ENCODE data around the gene COMMD7.

Gene COMMD7

DNA sequence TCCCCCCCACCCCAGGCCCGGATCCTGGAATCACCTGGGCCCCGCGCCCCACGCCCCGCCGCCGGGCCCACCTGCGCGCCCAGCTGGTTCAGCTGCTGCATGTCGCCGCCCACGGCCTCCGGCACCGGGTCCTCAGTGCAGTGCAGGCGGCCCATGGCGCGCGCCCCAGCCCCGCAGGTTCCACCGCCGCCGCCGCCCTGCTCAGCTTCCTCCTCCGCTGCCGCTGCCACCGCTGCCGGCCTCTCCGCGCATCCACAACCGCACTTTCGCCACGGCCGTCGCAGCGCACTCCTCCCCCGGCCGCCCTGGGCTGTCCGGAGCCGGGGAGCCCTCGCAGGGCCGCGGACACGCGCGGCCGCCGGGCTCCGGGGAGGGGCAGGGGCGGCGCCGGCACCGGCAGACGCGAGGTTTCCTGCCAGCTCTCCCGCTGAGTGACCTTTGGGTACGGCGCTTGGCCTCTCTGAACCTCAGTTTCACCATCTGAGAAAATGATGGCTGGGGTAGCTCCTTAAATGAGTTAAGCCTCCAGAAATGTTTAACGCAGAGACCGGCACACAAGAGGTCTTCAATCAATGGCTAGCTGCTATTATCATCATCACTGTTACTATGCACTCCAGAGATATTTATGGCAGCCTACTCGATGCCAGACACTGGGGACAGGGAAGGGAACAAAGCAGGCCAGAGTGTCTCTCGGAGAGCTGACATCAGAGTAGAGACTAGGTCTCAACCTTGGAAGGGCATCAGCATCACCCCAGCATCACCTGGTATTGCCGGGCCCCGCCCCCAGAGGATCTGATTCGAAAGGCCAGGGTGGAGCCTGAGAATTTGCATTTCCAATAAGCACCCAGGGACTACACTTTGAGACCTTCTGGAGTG is at the start of gene COMMD7:
Gene COMMD7 (minus strand): TSS at position 231 of the 876 bp plus-strand sequence. CDS start 76 bp downstream, at position 155.
- in situ Hi-C loops (cut with HindIII; ENCODE audit: low pct_ligation_motif_present, low sequenced_read_pairs): no loop called here
- DNase-seq: peak; percentile 22
- no peaks in the 10 kb centered on the region for H3K27me3 ChIP-seq (replicated peaks)
- peak within 1 kb of the TSS; percentile 75 for H3K4me3 ChIP-seq (ENCODE audit: low read depth, low read length)
- no peaks in the 10 kb centered on the region for H3K36me3 ChIP-seq (replicated peaks)
- TF ChIP-seq, protein P1, sequence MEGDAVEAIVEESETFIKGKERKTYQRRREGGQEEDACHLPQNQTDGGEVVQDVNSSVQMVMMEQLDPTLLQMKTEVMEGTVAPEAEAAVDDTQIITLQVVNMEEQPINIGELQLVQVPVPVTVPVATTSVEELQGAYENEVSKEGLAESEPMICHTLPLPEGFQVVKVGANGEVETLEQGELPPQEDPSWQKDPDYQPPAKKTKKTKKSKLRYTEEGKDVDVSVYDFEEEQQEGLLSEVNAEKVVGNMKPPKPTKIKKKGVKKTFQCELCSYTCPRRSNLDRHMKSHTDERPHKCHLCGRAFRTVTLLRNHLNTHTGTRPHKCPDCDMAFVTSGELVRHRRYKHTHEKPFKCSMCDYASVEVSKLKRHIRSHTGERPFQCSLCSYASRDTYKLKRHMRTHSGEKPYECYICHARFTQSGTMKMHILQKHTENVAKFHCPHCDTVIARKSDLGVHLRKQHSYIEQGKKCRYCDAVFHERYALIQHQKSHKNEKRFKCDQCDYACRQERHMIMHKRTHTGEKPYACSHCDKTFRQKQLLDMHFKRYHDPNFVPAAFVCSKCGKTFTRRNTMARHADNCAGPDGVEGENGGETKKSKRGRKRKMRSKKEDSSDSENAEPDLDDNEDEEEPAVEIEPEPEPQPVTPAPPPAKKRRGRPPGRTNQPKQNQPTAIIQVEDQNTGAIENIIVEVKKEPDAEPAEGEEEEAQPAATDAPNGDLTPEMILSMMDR (IDR thresholded peaks at IDR 0.05; ENCODE audit: low read depth, low read length, missing control alignments): no peak
- peak within 1 kb of the TSS; percentile 38 for H3K27ac ChIP-seq

DNA sequence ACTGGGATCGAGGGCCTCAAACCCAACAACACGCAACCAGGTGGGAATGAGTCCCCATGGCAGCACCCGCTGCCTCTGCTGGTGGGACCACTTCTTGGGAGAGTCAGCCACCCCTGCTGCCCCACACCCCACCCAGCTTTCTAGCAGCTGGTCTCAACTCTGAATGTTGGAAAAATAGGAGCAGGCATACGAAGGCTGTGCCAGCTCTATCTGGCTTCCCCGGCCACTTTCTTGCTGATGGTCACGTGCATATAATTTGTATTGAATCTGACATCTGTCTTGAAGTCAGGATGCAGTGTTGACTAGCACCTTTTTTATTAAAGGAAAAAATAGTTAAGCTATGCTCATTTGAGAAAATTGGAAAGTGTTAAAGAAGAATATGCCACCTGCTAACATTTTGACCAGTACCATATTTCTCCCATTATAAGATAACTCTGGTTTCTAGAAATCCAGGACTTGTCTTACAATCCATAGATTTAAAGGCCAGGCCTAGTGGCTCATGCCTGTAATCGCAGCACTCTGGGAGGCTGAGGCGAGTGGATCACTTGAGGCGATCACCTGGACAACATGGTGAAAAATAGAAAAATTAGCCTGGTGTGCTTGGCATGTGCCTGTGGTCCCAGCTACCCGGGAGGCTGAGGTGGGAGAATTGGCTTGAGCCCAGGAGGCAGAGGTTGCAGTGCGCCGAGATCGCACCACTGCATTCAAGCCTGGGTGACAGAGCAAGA is 49.6 kb upstream of the COMMD7 start:
- Histone ChIP-seq H3K4me3 (ENCODE audit: low read depth, low read length) (no peak overlapping the region), H3K27me3 (replicated peaks) (no peaks in the 10 kb centered on the region), H3K27ac (no peak overlapping the region), H3K36me3 (replicated peaks) (no peaks in the 10 kb centered on the region)
- no peak for DNase-seq
- TF ChIP-seq, protein P1 (IDR thresholded peaks at IDR 0.05; ENCODE audit: low read depth, low read length, missing control alignments): peak; percentile 28
- in situ Hi-C loops (cut with HindIII; ENCODE audit: low pct_ligation_motif_present, low sequenced_read_pairs): no loop called here

DNA sequence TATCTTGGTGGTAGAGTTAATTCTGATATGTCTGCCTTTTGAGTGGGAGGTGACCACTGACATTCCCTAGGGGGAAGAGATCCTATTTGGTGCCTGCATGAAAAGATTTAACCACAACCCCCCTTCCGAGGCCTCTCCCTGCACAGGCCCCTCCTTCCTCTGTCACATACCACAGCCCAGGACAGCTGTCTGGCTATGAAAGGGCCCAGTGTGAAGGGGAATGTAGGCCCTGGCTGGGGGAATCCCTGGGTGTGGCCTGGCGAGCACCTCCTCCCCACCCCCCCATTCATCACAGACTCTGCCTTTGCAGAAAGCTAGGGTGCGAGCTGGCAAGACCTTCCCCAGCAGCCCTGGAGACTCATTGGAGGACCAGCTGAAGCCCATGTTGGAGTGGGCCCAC is 49.0 kb upstream of the COMMD7 start:
- TF ChIP-seq, protein P1 (IDR thresholded peaks at IDR 0.05; ENCODE audit: low read depth, low read length, missing control alignments): no peak
- Histone ChIP-seq H3K4me3 (ENCODE audit: low read depth, low read length) (no peak overlapping the region), H3K27ac (no peak overlapping the region), H3K27me3 (replicated peaks) (no peaks in the 10 kb centered on the region), H3K36me3 (replicated peaks) (no peaks in the 10 kb centered on the region)
- in situ Hi-C loops (cut with HindIII; ENCODE audit: low pct_ligation_motif_present, low sequenced_read_pairs): no loop called here
- DNase-seq: peak; percentile 38

DNA sequence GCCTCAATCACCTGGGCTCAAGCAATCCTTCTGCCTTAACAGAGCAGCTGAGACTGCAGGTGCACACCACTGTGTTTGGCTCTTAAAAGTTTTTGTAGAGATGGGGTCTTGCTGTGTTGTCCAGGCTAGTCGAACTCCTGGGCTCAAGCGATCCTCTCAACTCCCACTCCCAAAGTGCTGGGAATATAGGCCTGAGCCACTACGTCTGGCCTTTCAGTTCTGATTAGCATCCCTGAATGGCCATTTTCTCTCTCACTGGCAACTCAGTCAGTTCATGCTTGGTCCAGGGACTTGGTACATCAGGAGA is 47.4 kb upstream of the COMMD7 start:
- Histone ChIP-seq H3K27ac (no peak overlapping the region), H3K4me3 (ENCODE audit: low read depth, low read length) (no peak overlapping the region), H3K27me3 (replicated peaks) (no peaks in the 10 kb centered on the region), H3K36me3 (replicated peaks) (no peaks in the 10 kb centered on the region)
- in situ Hi-C loops (cut with HindIII; ENCODE audit: low pct_ligation_motif_present, low sequenced_read_pairs): no loop called here
- DNase-seq: no peak
- TF ChIP-seq, protein P1 (IDR thresholded peaks at IDR 0.05; ENCODE audit: low read depth, low read length, missing control alignments): no peak

DNA sequence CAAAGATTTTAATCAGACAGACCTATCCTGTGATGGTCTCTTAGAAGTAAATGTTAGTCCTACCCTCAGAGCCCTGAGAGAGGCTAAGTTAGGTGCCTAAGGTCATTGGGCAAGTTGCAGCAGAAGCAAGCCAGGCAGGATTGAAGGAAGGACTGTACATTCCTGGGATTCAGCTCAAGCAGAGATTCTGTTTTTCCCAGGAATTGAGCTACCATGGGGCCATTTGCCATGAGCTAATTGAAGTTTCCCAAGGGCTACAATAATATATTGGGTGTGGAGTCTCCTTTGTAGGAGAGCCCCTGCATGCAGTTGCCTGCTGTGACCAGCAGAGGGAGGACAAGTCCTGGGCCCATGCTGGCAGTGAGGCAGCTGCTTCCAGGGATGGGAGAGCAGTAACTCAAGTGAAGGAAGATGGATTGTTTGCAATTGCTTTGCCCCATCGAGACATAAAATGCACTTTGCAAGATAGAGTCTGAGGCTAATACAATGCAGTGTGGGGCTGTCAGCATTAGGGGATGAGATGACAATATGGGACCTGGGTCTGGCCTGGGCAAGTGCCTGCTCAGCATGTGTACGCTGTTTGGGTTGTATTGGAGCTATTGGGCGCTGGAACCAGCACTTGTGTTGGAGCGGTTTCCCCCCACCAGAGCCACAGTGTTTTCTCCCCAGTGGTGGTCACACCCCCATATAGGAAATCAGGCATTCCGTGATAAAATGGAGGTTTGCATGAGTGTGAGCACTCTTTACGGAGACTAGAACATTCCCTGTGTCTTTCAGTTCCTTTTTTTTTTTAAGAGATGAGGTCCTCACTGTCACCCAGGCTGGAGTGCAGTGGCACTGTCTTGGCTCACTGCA is 46.9 kb upstream of the COMMD7 start:
- DNase-seq: peak; percentile 64
- Histone ChIP-seq H3K27ac (no peak overlapping the region), H3K27me3 (replicated peaks) (no peaks in the 10 kb centered on the region), H3K4me3 (ENCODE audit: low read depth, low read length) (no peak overlapping the region), H3K36me3 (replicated peaks) (no peaks in the 10 kb centered on the region)
- TF ChIP-seq, protein P1 (IDR thresholded peaks at IDR 0.05; ENCODE audit: low read depth, low read length, missing control alignments): peak; percentile 100
- in situ Hi-C loops (cut with HindIII; ENCODE audit: low pct_ligation_motif_present, low sequenced_read_pairs): no loop called here
